Hepatocyte (in vitro differentiated cells): ENCODE data around the gene BCAS1. TPM values are rescaled to one million over a fixed set of nuclear protein-coding genes. Genes with fewer than 3 reads are reported as not detected.

Source experiments
- DNase-seq: peaks from one replicate; pipeline ENCODE4 v3.0.0-alpha.2; 2016; ENCODE audit warnings: low spot score
- H2AFZ ChIP-seq: fragments of 200-600 bp; sonication (generic); 2 replicates; pipeline ENCODE4 v1.6.0; 2016; ENCODE audit warnings: antibody characterized with exemption, mild to moderate bottlenecking
- H3K27ac ChIP-seq: fragments of 200-600 bp; sonication (generic); 2 replicates; pipeline ENCODE4 v1.5.1; 2016; ENCODE audit warnings: mild to moderate bottlenecking
- H3K27me3 ChIP-seq: fragments of 200-600 bp; sonication (generic); 2 replicates; pipeline ENCODE4 v1.6.1; 2016
- H3K36me3 ChIP-seq: fragments of 200-600 bp; sonication (generic); replicated peaks from 2 replicates; pipeline ENCODE4 v1.5.1; 2016; ENCODE audit warnings: low read depth; ENCODE audit not compliant: insufficient read depth
- H3K4me1 ChIP-seq: fragments of 200-600 bp; sonication (generic); 2 replicates; pipeline ENCODE4 v1.5.1; 2016; ENCODE audit warnings: mild to moderate bottlenecking, moderate library complexity; ENCODE audit not compliant: insufficient read depth
- H3K4me2 ChIP-seq: fragments of 200-600 bp; sonication (generic); 2 replicates; pipeline ENCODE4 v1.6.0; 2016
- H3K4me3 ChIP-seq: fragments of 200-600 bp; sonication (generic); 2 replicates; pipeline ENCODE4 v1.5.1; 2016; ENCODE audit warnings: mild to moderate bottlenecking
- H3K79me2 ChIP-seq: fragments of 200-600 bp; sonication (generic); 2 replicates; pipeline ENCODE4 v1.6.0; 2017; ENCODE audit warnings: mild to moderate bottlenecking
- H3K9me2 ChIP-seq: fragments of 200-600 bp; sonication (generic); replicated peaks from 2 replicates; pipeline ENCODE4 v1.6.0; 2017; ENCODE audit warnings: mild to moderate bottlenecking; ENCODE audit not compliant: insufficient read depth
- H3K9me3 ChIP-seq: fragments of 200-600 bp; sonication (generic); 2 replicates; pipeline ENCODE4 v1.5.1; 2016; ENCODE audit warnings: low read depth, mild to moderate bottlenecking
- H4K20me1 ChIP-seq: fragments of 200-600 bp; sonication (generic); 2 replicates; pipeline ENCODE4 v1.6.0; 2016; ENCODE audit warnings: mild to moderate bottlenecking; ENCODE audit not compliant: insufficient read depth, poor library complexity, severe bottlenecking
- EZH2 ChIP-seq: fragments of 200-600 bp; sonication (generic); IDR thresholded peaks from 2 replicates; pipeline ENCODE4 v1.6.1; 2016; ENCODE audit warnings: antibody characterized with exemption, mild to moderate bottlenecking, borderline replicate concordance
- EZH2phosphoT487 ChIP-seq: fragments of 200-600 bp; sonication (generic); IDR thresholded peaks from one replicate; pipeline ENCODE4 v1.6.1; 2018; ENCODE audit warnings: antibody characterized with exemption, mild to moderate bottlenecking, low read depth, moderate library complexity; ENCODE audit not compliant: unreplicated experiment, severe bottlenecking
- WGBS: methylation state at CpG from one replicate; pipeline ENCODE4 v1.1.6; 2016; ENCODE audit warnings: low lambda C conversion rate; ENCODE audit errors: missing lambda C conversion rate; 5-methylcytosine and 5-hydroxymethylcytosine counted together
- polyA plus RNA-seq: library from polyadenylated mRNA; unstranded; fragments of >200 nt; fragmentation: Nextera tagmentation; extraction: Ambion mirVana; gene quantifications from 2 replicates; pipeline ENCODE4 v1.2.1, GENCODE V29; 2016
- total RNA-seq: library from RNA; depleted of rRNA; stranded (reverse); fragments of >200 nt; gene quantifications from 2 replicates; pipeline ENCODE4 v1.2.3, GENCODE V29; 2014
- TF ChIP-seq, protein P1 (sequence below): fragments of 200-600 bp; sonication (generic); IDR thresholded peaks from 2 replicates; pipeline ENCODE4 v1.5.1; 2016; ENCODE audit warnings: antibody characterized with exemption, mild to moderate bottlenecking; ENCODE audit not compliant: poor library complexity

BCAS1 gene
- total and polyA plus RNA-seq, 2 experiments from 2014 or later, result 4.9 to 9.8 TPM

DNA sequence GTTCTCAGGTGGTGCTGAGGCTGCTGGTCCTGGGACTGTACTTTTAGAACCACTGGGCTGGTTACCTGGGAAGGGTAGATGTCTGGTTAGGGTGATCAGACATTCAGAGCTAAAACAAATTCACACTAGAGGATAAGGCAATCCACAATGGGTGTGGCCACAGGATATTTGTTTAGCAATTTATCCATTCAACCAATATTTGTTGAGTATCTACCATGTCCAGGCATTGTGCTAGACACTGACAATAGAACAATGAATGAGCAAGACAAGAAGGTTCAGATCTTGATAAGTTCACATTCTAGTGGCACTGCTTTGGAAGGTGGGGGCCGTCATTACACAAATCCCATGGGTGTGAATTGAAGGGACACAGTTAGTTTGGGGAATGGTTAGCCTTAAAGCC lies 131.7 kb downstream of the BCAS1 start:
- Histone ChIP-seq H3K4me1 (peaks cover 39% of the 10 kb centered on the region), H3K27me3 (no peaks in the 10 kb centered on the region), H3K36me3 (no peaks in the 10 kb centered on the region), H3K4me2 (no peak overlapping the region), H3K27ac (no peak overlapping the region), H2AFZ (no peak overlapping the region), H3K9me2 (no peaks in the 10 kb centered on the region), H3K9me3 (no peaks in the 10 kb centered on the region), H4K20me1 (no peaks in the 10 kb centered on the region), H3K4me3 (no peak overlapping the region), H3K79me2 (no peaks in the 10 kb centered on the region)
- TF ChIP-seq, protein P1, sequence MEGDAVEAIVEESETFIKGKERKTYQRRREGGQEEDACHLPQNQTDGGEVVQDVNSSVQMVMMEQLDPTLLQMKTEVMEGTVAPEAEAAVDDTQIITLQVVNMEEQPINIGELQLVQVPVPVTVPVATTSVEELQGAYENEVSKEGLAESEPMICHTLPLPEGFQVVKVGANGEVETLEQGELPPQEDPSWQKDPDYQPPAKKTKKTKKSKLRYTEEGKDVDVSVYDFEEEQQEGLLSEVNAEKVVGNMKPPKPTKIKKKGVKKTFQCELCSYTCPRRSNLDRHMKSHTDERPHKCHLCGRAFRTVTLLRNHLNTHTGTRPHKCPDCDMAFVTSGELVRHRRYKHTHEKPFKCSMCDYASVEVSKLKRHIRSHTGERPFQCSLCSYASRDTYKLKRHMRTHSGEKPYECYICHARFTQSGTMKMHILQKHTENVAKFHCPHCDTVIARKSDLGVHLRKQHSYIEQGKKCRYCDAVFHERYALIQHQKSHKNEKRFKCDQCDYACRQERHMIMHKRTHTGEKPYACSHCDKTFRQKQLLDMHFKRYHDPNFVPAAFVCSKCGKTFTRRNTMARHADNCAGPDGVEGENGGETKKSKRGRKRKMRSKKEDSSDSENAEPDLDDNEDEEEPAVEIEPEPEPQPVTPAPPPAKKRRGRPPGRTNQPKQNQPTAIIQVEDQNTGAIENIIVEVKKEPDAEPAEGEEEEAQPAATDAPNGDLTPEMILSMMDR, result no peak
- no peak for TF ChIP-seq EZH2
- TF ChIP-seq EZH2phosphoT487, result no peak
- no peak for DNase-seq
- WGBS, result 70% methylated on average over 1 of the region's 1 CpG

DNA sequence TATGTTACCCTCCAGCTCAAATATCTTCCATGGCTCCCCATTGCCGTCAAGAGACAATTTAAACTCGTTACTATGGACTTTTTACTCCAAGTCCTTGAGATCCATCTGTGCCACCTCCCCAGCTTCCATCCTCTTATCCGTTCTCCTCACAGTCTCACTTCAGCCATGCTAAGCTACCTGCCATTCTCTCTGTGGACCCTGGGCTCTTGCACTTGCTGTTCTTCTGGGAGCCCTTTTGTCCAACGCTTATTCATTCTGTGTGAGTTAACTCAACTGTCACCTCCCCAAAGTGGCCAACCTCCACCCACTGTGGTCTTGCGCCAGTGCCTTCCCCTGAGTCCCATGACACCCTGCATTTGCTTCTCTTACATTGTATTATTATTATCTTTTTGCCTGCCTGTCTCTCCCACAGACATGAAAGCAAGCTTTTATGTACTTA lies 132.4 kb downstream of the BCAS1 start:
- Histone ChIP-seq H3K4me2 (no peak overlapping the region), H3K4me3 (no peak overlapping the region), H2AFZ (no peak overlapping the region), H3K79me2 (no peaks in the 10 kb centered on the region), H3K9me2 (no peaks in the 10 kb centered on the region), H3K27ac (no peak overlapping the region), H3K9me3 (no peaks in the 10 kb centered on the region), H4K20me1 (no peaks in the 10 kb centered on the region), H3K36me3 (no peaks in the 10 kb centered on the region), H3K27me3 (no peaks in the 10 kb centered on the region), H3K4me1 (peaks cover 39% of the 10 kb centered on the region)
- TF ChIP-seq, protein P1, result no peak
- TF ChIP-seq EZH2 (no peak), EZH2phosphoT487 (no peak)
- 97% methylated on average over 5 of the region's 5 CpGs for WGBS
- no peak for DNase-seq

DNA sequence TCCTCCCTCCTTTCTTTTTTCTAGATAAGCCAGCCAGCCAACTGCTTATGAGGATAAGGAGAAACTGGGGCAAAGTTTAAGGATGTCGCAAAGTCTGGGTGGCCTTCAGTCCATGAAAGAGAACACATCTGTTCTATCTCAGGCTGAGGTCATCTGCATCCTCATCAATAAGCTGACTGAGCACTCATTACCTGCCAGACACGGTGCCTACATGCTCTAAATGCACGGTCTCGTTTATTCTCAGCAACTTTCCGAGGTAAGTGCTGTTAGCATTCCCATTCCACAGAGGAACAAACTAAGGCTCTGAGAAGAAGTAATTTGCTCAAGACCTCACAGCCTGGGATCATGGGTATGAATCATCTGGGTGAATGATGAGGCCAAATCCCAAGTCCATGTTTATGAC lies 133.1 kb downstream of the BCAS1 start:
- peaks cover 37% of the 10 kb centered on the region for H3K4me1 ChIP-seq
- no peaks in the 10 kb centered on the region for H3K27me3 ChIP-seq
- TF ChIP-seq EZH2phosphoT487 (no peak), EZH2 (no peak)
- TF ChIP-seq, protein P1, result no peak
- no peaks in the 10 kb centered on the region for H3K9me3 ChIP-seq
- H3K4me2 ChIP-seq, result no peak overlapping the region
- no peaks in the 10 kb centered on the region for H3K36me3 ChIP-seq
- no peak overlapping the region for H3K4me3 ChIP-seq
- no peak overlapping the region for H3K27ac ChIP-seq
- no peaks in the 10 kb centered on the region for H3K9me2 ChIP-seq
- no peak overlapping the region for H2AFZ ChIP-seq
- no peaks in the 10 kb centered on the region for H4K20me1 ChIP-seq
- DNase-seq, result no peak
- H3K79me2 ChIP-seq, result no peaks in the 10 kb centered on the region
- 63% methylated on average over 5 of the region's 5 CpGs for WGBS
